GDM1 (cell line): ENCODE results near the gene SPAG8.

ENCODE experiments used
- DNase-seq: peaks from one replicate; lab custom pipeline; 2025; lab: John Stamatoyannopoulos, UW

SPAG8 gene

DNA sequence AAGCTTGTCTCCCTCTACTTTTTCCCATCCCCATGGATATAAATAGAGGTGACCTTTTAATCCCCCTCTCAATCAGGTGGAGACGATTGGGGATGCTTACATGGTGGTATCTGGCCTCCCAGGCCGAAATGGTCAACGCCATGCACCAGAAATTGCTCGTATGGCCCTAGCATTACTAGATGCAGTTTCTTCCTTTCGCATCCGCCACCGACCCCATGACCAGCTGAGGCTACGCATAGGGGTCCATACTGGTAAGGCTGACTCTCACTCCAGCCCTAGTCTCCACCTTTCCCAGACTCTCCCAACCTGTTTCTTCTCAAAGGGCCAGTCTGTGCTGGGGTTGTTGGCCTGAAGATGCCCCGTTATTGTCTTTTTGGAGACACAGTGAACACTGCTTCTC lies 3.6 kb downstream of the SPAG8 start:
- no peak for DNase-seq

DNA sequence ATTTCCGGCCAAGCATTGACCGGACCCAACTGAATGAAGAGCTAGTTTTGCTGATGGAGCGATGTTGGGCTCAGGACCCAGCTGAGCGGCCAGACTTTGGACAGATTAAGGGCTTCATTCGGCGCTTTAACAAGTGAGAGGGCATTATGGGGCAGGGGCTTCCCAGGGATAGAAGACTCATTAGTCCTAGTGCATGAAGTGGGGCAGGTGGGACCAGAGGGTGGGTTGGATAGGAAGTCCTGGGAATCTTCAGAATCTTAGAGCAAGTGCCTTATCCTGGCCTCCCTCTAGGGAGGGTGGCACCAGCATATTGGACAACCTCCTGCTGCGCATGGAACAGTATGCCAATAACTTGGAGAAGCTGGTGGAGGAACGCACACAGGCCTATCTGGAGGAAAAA lies 6.0 kb downstream of the SPAG8 start:
- DNase-seq: no peak

DNA sequence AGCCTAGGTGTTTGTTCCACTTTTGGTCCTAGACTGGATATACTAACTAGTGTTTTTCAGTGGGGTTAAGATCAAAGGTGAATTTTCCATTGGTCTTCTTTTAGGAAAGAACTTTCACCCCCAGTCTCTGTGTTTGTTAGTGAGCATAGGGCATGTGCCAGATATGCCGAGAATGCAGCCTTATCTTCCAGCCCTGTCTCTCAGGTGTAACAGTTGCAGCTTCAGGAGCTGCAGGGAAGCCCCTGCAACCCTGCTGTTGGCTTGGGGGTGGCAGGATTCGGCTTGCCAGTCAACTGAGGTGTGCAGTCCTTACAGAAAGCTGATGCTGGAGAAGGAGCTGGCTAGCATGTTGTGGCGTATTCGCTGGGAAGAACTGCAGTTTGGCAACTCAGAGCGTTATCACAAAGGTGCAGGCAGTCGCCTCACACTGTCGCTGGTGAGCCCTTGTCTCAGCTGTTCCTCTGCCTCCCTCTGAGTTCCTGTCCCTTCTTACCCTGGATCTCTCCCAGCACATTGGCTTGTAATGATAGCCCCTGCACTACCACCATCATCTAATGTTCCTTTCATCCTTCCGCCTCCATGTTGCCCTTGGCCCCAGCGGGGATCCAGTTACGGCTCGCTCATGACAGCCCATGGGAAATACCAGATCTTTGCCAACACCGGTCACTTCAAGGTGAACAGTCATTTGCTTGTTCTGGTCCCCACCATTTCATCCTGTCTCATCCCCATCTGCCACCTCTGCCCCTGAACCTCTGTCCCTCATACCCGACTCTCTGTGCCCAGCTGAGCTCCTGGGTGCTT lies 10.5 kb downstream of the SPAG8 start:
- no peak for DNase-seq

DNA sequence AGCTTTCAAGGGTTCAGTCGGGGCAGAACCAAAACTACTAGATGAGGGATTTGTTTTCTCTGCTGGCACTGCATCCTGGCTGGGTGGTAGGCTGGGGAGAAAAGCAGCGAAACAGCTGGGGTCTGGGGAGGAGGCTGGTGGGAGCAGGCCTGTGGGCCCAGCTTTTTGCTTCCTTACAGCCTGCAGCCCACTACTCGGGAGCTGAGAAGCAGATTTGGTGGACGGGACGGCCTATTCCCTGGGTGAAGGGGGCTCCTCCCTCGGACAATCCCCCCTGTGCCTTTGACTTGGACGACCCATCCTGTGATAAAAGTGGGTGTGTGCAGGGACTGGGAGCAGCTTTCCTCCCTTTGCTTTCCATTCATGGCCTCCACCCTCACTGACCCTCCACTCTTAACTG lies 11.5 kb downstream of the SPAG8 start:
- DNase-seq: no peak

DNA sequence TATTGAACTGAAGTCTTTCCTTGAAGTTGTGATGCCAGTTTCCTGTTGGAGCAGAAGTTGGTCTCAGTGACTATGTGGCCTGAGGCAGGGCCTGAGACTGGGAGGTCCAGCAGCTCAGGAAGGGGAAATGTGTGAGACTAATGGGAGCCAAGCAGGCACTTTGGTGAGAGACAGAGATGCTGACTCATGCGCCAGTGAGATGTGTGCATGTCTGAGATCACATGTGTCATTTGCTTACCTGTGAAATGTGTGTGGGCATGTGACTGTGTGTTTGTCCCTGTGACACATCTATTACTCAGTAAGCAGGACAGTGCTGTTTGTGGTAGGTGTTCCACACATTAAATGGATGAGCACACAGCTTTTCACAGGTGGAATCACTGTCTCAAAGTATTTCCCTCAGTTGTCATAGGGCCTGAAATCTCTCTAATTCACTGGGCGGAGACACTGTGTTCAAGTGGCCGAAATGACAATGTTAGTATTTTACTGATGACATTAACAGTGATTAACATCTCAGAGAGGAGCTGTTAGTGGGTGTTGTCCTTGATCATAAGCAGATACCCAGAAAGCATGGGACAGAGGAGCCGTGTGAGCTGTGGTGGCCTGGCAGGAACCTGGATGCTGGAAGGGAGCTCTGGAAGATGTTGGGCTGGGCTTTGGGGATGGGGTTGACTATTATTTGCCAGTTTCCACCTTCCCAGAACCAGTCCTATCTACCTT lies 13.2 kb downstream of the SPAG8 start:
- no peak for DNase-seq

DNA sequence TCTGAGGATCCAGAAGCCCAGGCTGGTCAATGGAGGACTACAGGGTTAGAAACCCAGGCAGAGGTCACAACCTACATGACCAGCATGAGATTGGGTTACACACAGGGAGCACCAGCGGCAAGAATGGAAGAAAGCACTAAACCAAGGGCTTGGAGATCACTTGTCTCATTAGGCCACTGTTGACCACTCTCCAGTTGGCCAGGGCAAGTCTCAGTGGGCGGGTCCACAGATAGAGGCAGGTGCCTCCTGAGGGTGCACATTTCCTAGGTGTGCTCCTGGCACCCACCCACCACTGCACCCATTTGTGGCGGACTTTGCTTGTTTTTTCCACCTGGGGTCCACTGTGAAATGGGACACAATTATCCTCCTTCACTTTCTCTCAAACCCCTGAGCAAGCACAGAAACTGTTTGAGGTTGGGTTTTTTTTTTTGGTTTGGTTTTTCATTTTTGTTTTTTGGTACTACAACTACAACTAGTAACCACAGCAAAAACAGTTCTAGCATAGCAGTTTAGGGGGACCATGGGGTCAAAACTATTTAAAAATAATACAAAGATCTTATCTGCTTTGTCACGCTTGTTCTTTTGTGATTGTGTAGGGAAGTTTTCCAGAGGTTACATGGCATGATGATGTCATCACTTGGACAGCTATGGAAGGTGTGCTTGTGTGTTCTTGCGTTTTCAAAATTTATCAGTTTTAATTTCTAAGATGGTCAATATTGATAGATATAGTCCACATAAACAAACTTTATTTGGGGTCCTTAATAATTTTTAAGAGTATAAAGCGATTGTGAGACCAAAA lies 14.6 kb downstream of the SPAG8 start:
- DNase-seq: no peak

DNA sequence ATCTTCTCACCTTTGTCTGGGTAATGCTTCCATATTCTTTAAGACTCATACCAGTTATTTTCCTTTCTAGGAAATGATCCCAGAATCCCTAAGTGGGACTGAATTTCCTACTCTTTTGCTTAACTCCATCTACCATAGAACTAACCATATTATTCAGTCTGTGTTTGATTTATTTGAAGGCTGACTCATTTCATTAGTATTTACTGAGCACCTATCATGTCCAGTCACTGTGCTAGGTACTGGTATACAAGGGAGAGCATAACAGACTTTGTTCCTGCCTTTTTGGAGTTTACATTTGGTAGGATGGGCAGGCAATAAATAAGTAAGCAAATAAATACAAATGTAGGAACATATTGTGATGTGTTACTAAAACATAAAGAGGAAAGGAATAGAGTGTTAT lies 16.4 kb downstream of the SPAG8 start:
- no peak for DNase-seq

DNA sequence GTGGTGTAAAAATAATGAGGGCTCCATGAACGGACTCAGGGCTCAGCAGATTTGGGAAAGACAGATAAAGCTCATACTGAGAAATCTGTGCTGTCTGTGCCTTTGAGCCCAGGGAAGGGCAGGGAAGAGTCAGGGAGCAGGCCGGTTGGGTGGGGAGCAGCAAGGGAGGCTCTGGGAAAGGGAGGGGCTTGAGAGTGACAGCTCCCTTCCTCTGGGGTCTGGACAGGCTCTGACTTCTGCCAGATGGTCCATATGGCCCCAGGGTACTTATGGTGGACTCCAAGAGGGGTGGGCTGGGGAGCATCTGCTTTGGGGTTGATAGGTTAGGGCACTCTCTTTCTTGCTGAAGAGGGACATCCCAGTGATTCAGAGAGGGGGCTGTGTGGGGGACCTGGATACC lies 18.6 kb downstream of the SPAG8 start:
- DNase-seq: no peak

DNA sequence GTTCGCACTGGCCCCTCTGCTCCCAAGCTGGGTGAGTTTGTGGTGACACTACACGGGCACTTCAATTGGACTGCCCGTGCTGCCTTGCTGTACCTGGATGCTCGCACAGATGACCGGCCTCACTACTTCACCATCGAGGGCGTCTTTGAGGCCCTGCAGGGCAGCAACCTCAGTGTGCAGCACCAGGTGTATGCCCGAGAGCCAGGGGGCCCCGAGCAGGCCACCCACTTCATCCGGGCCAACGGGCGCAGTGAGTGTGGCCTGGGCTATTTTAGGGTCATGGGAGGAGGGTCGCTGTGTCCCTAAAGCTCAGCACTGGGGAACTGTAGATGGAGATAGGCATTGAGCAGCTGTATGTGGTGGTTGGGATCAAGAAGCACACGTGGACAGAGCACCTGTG lies 19.2 kb downstream of the SPAG8 start:
- DNase-seq: no peak

DNA sequence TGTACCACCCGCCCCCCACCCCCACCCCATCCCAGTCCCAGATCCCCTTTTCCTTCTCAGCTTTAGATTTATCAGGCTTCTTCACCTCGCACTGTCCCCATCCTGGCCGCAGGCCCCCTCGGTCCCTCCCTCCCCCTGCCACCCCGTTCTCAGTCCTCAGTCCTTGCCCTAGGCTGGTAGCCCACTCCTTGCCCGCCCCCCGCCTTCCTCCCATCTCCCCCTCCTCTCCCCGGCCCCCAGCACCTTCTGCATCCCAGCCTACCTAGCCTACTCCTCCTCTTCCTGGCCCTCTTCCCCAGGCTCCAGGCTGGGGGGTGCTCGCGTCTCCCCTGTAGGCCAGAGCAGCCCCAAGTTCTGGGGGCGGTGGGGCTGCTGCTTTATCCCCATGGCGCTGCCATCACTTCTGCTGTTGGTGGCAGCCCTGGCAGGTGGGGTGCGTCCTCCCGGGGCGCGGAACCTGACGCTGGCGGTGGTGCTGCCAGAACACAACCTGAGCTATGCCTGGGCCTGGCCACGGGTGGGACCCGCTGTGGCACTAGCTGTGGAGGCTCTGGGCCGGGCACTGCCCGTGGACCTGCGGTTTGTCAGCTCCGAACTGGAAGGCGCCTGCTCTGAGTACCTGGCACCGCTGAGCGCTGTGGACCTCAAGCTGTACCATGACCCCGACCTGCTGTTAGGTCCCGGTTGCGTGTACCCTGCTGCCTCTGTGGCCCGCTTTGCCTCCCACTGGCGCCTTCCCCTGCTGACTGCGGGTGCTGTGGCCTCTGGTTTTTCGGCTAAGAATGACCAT lies 19.8 kb downstream of the SPAG8 start:
- DNase-seq: no peak

DNA sequence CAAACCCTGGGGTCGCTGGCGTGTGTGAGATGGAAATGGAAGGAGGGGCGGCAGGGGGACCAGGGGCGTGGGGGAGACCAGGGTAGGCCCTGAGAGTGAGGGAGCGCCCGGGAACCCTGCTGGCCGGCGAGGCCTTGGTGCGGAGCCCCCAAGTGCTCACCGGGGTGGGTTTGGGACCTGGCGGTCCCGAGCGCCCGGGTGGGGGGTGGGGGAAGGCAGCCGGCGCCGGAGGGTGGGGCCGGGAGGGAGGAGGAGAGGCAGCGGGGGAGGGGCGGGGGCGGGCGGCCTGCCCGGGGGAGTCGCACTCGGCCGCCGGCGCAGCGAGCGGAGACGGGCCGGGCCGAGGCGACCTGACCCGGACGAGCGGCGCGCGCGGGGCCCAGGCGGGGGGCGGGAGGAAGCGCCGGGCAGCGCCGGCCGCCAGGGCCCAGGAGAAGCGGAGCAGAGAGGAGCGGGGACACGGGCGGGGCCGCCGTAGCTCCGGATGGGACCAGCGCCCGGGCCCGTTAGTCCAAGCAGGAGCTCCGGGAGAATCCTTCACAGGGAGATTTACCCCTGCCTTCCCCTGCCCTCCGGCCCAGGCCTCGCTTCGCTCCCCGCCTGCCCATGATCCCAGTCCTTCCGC lies 20.7 kb downstream of the SPAG8 start, which contains the start of gene NPR2:
Gene NPR2, plus strand, starts transcription at position 295 of the 625 bp plus-strand sequence. CDS start 818 bp downstream, outside the sequence.
- no peak for DNase-seq

DNA sequence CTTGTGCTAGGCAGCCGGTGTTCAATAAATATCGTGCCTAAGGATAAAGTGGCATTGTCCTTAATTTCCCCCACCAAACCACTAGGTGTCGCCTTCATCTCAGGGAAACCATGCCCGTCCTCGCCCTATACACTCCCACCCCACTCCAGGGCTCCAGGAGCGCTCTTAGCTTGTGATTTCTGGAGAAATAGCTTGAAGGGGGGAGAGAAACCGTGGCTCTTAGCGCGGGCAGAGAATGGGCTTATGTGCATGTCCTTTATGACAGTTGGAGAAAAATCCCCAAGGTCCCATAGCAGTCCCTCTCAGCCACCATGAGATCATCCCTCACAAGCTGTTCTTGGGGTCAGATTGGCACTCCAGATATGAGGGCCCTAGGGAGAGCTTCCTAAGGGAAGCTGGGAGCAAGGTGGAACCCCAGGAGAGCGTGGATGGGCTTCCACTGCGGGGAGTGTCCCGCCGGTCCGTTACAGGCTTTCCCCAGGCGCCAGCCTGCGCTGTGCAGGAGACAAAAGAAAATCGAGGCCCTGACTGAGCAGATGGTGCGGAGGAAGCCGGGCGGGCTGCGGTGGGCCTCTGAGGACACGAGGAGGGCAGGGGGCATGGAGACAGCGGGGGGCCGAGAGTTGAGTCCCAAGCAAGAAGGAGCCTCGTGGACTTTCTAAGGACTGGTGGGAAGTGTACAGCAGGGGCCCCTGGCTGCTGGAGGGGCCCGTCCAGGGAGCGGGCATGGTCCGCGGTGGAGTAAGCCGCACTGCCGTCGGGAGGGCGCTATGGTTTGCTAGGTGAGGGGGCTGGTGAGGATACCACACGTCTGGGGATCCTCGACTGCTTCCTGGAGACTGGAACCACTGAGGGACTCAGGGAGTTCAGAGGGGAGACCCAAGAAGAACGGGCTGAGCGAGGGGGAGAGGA lies 21.4 kb downstream of the SPAG8 start:
- DNase-seq: peak; percentile 25

DNA sequence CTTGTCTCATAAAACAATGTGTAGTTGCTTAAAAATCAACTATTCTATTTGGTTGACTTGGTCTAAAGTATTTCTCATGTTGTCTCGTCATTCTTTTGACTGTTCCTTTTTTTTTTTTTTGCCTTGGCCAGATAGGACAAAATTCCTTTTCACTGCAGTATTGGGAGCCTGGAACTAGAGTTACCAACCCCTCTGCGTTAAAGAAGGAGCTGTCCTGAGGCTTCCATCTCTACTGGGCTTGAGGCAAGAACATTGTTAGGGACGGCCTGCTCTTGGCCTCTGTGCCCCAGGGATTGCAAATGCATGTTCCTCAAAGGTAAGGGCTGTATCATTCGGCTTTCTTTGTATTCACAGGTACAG lies 22.1 kb downstream of the SPAG8 start:
- no peak for DNase-seq

DNA sequence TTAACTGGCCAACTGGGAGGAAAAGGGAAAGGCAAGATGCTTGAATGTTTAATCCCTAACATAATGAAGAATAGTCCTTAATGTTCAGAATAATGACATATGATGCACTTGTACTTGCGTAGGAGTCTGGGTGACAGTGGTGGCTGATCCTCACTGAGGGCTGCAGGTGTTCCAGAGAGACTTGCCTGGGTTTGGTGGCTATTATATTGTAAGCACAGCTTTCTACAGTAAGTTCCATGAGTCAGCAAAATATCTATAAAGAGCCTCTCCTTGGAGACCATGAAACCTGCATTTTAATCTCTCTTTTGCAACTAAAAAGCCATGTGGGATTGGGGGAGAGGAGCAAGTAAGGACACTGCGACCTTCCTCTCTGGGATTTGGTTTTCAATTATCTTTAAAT lies 22.5 kb downstream of the SPAG8 start:
- no peak for DNase-seq

DNA sequence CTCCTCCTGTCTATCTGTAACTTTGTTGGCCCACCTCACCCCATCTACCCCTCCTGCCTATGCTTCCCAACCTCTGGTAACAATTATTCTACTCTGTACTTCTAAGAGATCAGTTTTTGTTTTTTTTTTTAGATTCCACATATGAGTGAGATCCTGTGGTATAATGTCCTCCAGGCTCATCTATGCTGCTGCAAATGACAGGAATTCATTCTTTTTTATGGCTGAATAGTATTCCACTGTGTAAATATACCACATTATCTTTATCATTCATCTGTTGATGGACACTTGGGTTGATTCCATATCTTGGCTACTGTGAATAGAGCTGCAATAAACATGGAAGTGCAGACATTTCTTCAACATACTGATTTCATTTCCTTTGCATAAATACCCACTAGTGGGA lies 28.6 kb downstream of the SPAG8 start:
- no peak for DNase-seq

DNA sequence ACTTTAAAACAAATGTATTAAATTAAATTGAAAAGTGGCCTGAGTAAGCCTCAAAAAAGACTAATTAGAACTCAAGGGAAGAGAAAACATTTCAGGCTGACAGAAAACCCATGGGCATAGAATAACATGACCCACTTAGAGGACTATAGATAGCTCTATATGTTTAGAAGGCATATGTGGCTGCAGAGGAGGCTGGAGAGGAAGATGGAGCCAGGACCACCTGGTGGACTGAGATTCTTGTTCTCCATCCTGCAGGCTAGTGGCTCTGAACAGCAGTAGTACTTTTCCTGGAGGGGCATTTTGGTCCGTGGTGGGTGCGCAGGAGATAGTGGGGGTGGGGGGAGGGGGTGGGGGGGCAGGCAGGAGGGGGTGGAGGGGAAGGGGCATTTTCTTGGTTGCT lies 31.0 kb downstream of the SPAG8 start:
- no peak for DNase-seq

DNA sequence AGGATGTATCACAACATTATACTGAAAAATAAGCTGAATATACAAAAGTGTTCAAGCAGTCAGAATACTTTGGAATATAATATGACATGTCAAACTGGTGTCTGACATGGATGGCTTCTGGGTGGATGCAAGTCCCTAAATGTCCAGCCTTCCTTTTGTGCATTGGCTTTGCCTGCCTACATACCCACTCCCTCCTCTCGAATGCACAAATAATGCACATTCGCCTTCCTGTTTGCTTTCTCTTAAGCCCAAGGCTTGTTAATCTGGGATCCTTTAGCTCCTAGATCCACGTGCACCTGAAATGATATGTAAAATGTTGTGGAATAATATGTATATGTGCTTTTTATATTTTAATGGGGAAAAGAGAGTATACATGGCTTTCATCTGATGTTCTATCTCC lies 33.6 kb downstream of the SPAG8 start:
- DNase-seq: no peak

DNA sequence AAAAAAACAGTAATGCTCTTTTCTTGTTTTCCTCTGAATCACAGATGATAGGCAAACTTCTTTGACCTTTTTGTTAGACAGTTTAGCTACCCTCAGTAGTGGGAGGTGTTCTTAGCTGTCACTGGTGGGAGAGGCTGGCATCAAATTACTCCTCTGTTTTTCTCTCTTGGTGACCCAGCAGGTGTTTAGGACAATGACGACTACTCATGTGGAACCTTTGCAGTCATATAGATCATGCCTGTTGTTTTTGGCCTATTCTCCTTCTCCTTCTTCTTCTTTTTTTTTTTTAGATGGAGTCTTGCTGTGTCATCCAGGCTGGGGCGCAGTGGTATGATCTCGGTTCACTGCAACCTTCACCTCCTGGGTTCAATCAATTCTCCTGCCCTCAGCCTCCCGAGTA lies 36.0 kb downstream of the SPAG8 start:
- no peak for DNase-seq

DNA sequence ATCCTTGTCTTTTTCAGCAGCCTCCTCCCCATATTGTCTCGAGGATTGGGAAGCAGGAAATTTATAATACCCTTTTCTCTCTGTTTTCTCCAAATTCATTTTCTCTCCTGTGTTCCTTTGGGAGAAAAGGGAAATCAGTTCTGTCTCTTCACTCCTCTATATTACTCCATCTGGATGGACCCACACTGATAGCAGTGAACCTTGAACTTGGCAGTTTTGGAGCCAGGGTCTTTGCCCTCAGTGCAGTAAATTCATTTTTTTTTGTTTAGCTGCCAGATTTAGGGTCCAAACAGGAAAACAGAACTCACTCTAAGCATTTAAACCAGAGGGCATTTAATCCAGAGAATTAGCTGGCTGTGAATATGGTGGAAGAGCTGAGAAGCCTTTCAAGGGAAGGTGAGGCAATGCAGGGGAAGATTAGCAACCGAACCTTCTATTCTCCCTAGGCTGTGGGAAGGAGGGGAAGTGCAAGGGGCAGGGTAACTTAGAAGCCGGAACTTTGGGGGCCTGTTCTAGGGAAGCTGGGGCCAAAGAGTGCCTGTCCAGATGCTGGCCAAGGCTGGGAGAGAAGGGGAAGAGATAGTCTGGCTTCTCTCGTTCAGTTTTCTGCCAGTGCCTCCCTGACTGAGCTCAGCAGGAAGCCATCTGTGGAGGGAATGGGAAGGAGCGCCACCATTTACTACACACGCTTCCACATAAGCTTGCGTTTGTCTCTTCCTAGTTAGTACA lies 37.0 kb downstream of the SPAG8 start:
- peak; percentile 70 for DNase-seq

DNA sequence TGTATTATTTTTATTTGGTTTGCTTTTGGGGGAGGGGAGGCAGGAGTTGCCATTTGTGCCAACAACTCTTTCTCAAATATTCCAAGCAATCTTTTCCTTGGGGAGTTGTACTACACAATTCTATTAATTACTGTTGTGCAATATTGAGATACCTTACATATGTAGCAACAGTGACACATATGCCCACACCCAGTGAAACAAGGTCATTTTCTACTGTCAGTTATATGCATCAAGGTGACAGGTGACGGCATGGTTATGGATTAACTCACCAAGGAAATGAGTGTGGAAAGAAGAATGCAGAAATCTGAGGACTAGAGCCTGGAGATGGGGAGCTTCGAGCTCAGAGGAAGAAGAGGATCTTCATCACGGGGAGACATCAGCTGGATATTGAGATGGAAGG lies 40.1 kb downstream of the SPAG8 start:
- DNase-seq: no peak
